Brain microvascular endothelial cell (primary cell): ENCODE results near the gene SLC45A1.

Experiments used
- DNase-seq: peaks from one replicate; pipeline ENCODE4 v3.0.0-alpha.2; 2020
- H3K27ac ChIP-seq: fragments of 250-450 bp; sonication (Bioruptor Pico); 2 replicates; pipeline ENCODE4 v1.5.1; 2020; ENCODE audit warnings: mild to moderate bottlenecking, moderate library complexity
- H3K27me3 ChIP-seq: fragments of 250-450 bp; sonication (Bioruptor Pico); replicated peaks from 2 replicates; pipeline ENCODE4 v1.5.1; 2020; ENCODE audit warnings: mild to moderate bottlenecking
- H3K36me3 ChIP-seq: fragments of 250-450 bp; sonication (Bioruptor Pico); replicated peaks from 2 replicates; pipeline ENCODE4 v1.5.1; 2020; ENCODE audit warnings: mild to moderate bottlenecking
- H3K4me3 ChIP-seq: 2 replicates; pipeline ENCODE4 v1.5.1; 2011; ENCODE audit warnings: low read depth, mild to moderate bottlenecking, control low read depth, low read length, moderate library complexity
- in situ Hi-C: cut with HindIII; loops from 2 replicates; pipeline ENCODE4 v1.10.0; 2017; ENCODE audit warnings: low sequenced_read_pairs, low pct_ligation_motif_present
- TF ChIP-seq, protein P1 (sequence below): IDR thresholded peaks from 2 replicates; pipeline ENCODE4 v1.5.1; 2011; ENCODE audit warnings: low read depth, mild to moderate bottlenecking, moderate library complexity, low read length, control low read depth, inconsistent platforms; ENCODE audit errors: missing control alignments

Gene SLC45A1

DNA sequence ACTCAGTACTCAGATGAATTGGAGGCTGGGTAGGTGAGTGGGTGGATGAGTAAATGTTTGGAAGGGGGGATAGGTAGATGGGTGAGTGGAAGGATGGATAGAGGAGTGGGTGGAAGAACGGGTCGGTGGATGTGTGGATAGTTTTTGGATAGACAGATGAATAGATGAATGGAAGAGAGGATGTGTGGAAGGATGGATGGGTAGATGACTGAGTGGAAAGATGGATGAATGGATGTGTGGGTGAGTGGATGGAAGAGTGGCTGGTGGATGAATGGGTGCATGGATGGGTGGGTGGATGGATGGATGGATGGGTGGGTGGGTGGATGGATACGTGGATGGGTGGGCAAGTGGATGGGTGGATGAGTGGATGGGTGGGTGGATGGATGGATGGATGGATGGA is 3.7 kb downstream of the SLC45A1 start:
- Histone ChIP-seq H3K36me3 (no peaks in the 10 kb centered on the region), H3K27ac (no peak overlapping the region), H3K27me3 (no peaks in the 10 kb centered on the region), H3K4me3 (no peak overlapping the region)
- in situ Hi-C loops, result loop anchor here (25.0 kb wide), 2 partner anchors 209 to 309 kb away; no protein-coding TSS in a partner anchor
- DNase-seq, result no peak
- TF ChIP-seq, protein P1, sequence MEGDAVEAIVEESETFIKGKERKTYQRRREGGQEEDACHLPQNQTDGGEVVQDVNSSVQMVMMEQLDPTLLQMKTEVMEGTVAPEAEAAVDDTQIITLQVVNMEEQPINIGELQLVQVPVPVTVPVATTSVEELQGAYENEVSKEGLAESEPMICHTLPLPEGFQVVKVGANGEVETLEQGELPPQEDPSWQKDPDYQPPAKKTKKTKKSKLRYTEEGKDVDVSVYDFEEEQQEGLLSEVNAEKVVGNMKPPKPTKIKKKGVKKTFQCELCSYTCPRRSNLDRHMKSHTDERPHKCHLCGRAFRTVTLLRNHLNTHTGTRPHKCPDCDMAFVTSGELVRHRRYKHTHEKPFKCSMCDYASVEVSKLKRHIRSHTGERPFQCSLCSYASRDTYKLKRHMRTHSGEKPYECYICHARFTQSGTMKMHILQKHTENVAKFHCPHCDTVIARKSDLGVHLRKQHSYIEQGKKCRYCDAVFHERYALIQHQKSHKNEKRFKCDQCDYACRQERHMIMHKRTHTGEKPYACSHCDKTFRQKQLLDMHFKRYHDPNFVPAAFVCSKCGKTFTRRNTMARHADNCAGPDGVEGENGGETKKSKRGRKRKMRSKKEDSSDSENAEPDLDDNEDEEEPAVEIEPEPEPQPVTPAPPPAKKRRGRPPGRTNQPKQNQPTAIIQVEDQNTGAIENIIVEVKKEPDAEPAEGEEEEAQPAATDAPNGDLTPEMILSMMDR, result no peak

DNA sequence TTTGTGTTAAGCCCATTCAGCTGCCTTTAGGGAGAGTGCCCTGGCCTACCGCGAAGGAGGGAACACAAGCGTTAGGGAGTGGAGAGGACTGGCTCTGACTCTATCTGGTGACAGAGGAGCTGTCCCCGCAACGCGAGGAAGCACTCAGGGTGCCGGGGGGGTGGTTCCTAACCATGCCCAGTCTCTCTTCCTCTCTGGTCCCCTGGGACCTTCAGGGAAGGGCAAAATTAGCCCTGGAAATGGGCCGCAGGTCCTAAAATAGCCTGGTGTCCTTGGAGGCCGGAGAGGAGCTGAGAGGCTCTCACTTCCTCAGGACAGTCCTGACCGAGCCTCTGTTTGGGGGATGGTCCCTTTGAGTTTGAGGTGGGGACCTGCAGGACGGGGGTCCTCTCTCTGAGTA is 5.8 kb downstream of the SLC45A1 start:
- in situ Hi-C loops, result loop anchor here (25.0 kb wide), 2 partner anchors 211 to 311 kb away; no protein-coding TSS in a partner anchor

DNA sequence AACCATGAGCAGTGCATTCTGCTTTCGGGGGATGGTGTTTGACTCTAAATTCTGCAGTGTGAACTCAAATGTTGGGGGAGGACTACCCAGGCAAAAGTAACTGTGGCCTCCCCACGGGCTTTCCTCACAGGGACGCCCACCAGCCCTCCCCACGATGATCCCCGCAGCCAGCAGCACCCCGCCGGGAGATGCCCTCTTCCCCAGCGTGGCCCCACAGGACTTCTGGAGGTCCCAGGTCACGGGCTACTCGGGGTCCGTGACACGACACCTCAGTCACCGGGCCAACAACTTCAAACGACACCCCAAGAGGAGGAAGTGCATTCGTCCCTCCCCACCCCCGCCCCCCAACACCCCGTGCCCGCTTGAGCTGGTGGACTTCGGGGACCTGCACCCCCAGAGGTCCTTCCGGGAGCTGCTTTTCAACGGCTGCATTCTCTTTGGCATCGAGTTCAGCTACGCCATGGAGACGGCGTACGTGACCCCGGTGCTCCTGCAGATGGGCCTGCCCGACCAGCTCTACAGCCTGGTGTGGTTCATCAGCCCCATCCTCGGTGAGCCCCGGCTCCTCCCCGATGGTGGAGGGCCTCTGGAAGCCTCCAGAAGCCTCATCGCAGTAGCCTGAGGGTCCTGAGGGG is 6.4 kb downstream of the SLC45A1 start:
- Histone ChIP-seq H3K36me3 (no peaks in the 10 kb centered on the region), H3K27ac (no peak overlapping the region), H3K4me3 (no peak overlapping the region), H3K27me3 (no peaks in the 10 kb centered on the region)
- no peak for DNase-seq
- TF ChIP-seq, protein P1, result no peak
- in situ Hi-C loops, result loop anchor here (25.0 kb wide), 2 partner anchors 212 to 312 kb away; no protein-coding TSS in a partner anchor

More for the DNA sequence above, 5.8 kb downstream of the SLC45A1 start:
- Histone ChIP-seq H3K27me3 (no peaks in the 10 kb centered on the region), H3K27ac (no peak overlapping the region), H3K4me3 (no peak overlapping the region), H3K36me3 (no peaks in the 10 kb centered on the region)
- TF ChIP-seq, protein P1, result no peak
- no peak for DNase-seq

- no peaks in the 10 kb centered on the region for H3K36me3 ChIP-seq
- in situ Hi-C loops, result no loop called here
- TF ChIP-seq, protein P1, result no peak
Measured at GRCh38 chr1:8325771-8326170, 7.9 kb downstream of the SLC45A1 start.

GRCh38 chr1:8326265-8326664 is 8.4 kb downstream of the SLC45A1 start:
- Histone ChIP-seq H3K27me3 (no peaks in the 10 kb centered on the region), H3K27ac (no peak overlapping the region), H3K36me3 (no peaks in the 10 kb centered on the region), H3K4me3 (no peak overlapping the region)
- DNase-seq, result no peak
- in situ Hi-C loops, result no loop called here
- TF ChIP-seq, protein P1, result no peak

More at GRCh38 chr1:8325771-8326170, 7.9 kb downstream of the SLC45A1 start:
- Histone ChIP-seq H3K27ac (no peak overlapping the region), H3K4me3 (no peak overlapping the region), H3K27me3 (no peaks in the 10 kb centered on the region)
- no peak for DNase-seq

DNA sequence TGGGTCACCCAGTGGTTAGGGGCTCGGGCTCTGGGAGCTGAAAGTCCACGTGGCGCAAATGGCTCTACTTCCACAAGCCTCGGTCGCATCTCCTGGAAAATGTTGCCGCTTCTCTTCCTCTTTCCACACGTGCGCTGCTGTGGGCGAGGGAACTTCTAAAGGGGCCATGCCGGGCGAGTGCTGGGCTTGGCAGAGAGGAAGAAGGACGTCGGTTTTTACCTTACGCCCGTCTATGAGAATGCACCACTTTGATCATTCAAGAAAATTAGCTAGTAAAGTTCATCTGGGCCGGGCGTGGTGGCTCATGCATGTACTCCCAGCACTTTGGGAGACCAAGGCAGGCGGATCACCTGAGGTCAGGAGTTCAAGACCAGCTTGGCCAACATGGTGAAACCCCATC is 10.4 kb downstream of the SLC45A1 start:
- Histone ChIP-seq H3K27ac (no peak overlapping the region), H3K36me3 (no peaks in the 10 kb centered on the region), H3K27me3 (no peaks in the 10 kb centered on the region), H3K4me3 (no peak overlapping the region)
- in situ Hi-C loops, result no loop called here
- TF ChIP-seq, protein P1, result no peak
- no peak for DNase-seq
